ENCODE data around the gene ICOSLG. TPM values are rescaled to one million over a fixed set of nuclear protein-coding genes. Genes with fewer than 3 reads are reported as not detected.

Gene ICOSLG
- total RNA-seq, 4 donors from 2014 or later: 5.1 to 13.5 (median 10.8) TPM

Other genes with a start within 250 kb of the ICOSLG start
- gene TRAPPC10, start 228.6 kb downstream of the ICOSLG start, total RNA-seq: 10 to 100 TPM; 31.0 to 51.8 (median 43.0) TPM
- 10 to 100 TPM in 2 of 4 donors, 1 to 10 TPM in 2; 6.0 to 20.9 (median 8.8) TPM for gene PWP2, start 133.5 kb downstream of the ICOSLG start, total RNA-seq
- 10 to 100 TPM in 1 of 4 donors, 1 to 10 TPM in 3; 1.6 to 44.7 (median 7.3) TPM for gene GATD3, start 107.3 kb downstream of the ICOSLG start, total RNA-seq
- gene DNMT3L, start 21.0 kb upstream of the ICOSLG start, total RNA-seq: not detected
- gene AIRE, start 44.9 kb upstream of the ICOSLG start, total RNA-seq: not detected
- 100 to 1,000 TPM in 3 of 4 donors, 10 to 100 TPM in 1; 92.8 to 121 (median 117) TPM for gene PFKL, start 59.1 kb upstream of the ICOSLG start, total RNA-seq
- gene CFAP410, start 98.4 kb upstream of the ICOSLG start, total RNA-seq: 10 to 100 TPM; 22.6 to 45.5 (median 27.3) TPM
- 1 to 10 TPM; 2.5 to 4.2 (median 3.2) TPM for gene TRPM2, start 112.7 kb upstream of the ICOSLG start, total RNA-seq
- 1 to 10 TPM; 3.9 to 6.2 (median 4.7) TPM for gene LRRC3, start 214.6 kb upstream of the ICOSLG start, total RNA-seq